H9 (cell line): Measurements from ENCODE around the gene PDZD2. TPM values are rescaled to one million over a fixed set of nuclear protein-coding genes. Genes with fewer than 3 reads are reported as not detected.

Source experiments
- DNase-seq: peaks from one replicate; pipeline ENCODE4 v3.0.0-alpha.2; 2017
- H2AFZ ChIP-seq: one replicate; pipeline ENCODE4 v1.6.1; 2013; ENCODE audit warnings: mild to moderate bottlenecking, low read length, control low read depth, moderate library complexity
- H2AK5ac ChIP-seq: 2 replicates; pipeline ENCODE4 v1.6.1; 2013; ENCODE audit warnings: low read length, control low read depth, mixed read lengths; ENCODE audit not compliant: insufficient read length
- H2BK120ac ChIP-seq: one replicate; pipeline ENCODE4 v1.6.1; 2013; ENCODE audit warnings: low read depth, mild to moderate bottlenecking, low read length, control low read depth, inconsistent platforms; ENCODE audit not compliant: poor library complexity, severe bottlenecking
- H2BK12ac ChIP-seq: 2 replicates; pipeline ENCODE4 v1.6.1; 2013; ENCODE audit warnings: low read length, control low read depth, mixed read lengths, low read depth; ENCODE audit not compliant: insufficient read length
- H2BK15ac ChIP-seq: 2 replicates; pipeline ENCODE4 v1.6.1; 2013; ENCODE audit warnings: low read depth, low read length, control low read depth
- H2BK20ac ChIP-seq: one replicate; pipeline ENCODE4 v1.6.1; 2013; ENCODE audit warnings: low read depth, mild to moderate bottlenecking, low read length, control low read depth, inconsistent platforms; ENCODE audit not compliant: poor library complexity, severe bottlenecking
- H2BK5ac ChIP-seq: 2 replicates; pipeline ENCODE4 v1.6.1; 2013; ENCODE audit warnings: low read length, control low read depth, mixed read lengths; ENCODE audit not compliant: insufficient read length
- H3K14ac ChIP-seq: 2 replicates; pipeline ENCODE4 v1.6.1; 2013; ENCODE audit warnings: low read length, control low read depth; ENCODE audit not compliant: insufficient read depth
- H3K18ac ChIP-seq: 2 replicates; pipeline ENCODE4 v1.6.1; 2013; ENCODE audit warnings: low read depth, mild to moderate bottlenecking, mixed read lengths, low read length, control low read depth; ENCODE audit not compliant: insufficient read length
- H3K23ac ChIP-seq: 2 replicates; pipeline ENCODE4 v1.6.1; 2013; ENCODE audit warnings: low read length, control low read depth, mixed read lengths, low read depth; ENCODE audit not compliant: insufficient read length
- H3K23me2 ChIP-seq: 2 replicates; pipeline ENCODE4 v1.6.1; 2013; ENCODE audit warnings: low read depth, mild to moderate bottlenecking, mixed read lengths, low read length, control low read depth; ENCODE audit not compliant: insufficient read length, poor library complexity, severe bottlenecking
- H3K27ac ChIP-seq: 2 replicates; pipeline ENCODE4 v1.5.1; 2013; ENCODE audit warnings: low read length, control low read depth, mixed read lengths, low read depth; ENCODE audit not compliant: insufficient read length
- H3K27me3 ChIP-seq: 2 replicates; pipeline ENCODE4 v1.6.1; 2013; ENCODE audit warnings: low read length, control low read depth, inconsistent platforms; ENCODE audit not compliant: insufficient read depth
- H3K4ac ChIP-seq: 2 replicates; pipeline ENCODE4 v1.6.1; 2013; ENCODE audit warnings: low read depth, mild to moderate bottlenecking, control low read depth, inconsistent platforms, low read length, moderate library complexity
- H3K4me1 ChIP-seq: 2 replicates; pipeline ENCODE4 v1.6.1; 2013; ENCODE audit warnings: low read length, control low read depth, inconsistent platforms; ENCODE audit not compliant: insufficient read depth
- H3K4me2 ChIP-seq: 2 replicates; pipeline ENCODE4 v1.6.1; 2013; ENCODE audit warnings: low read length, control low read depth, mixed read lengths; ENCODE audit not compliant: insufficient read length, insufficient read depth
- H3K56ac ChIP-seq: 2 replicates; pipeline ENCODE4 v1.6.1; 2013; ENCODE audit warnings: low read depth, mild to moderate bottlenecking, mixed read lengths, low read length, control low read depth; ENCODE audit not compliant: insufficient read length
- H3K79me1 ChIP-seq: 2 replicates; pipeline ENCODE4 v1.6.1; 2013; ENCODE audit warnings: low read depth, mild to moderate bottlenecking, moderate library complexity, low read length, control low read depth, inconsistent platforms; ENCODE audit not compliant: insufficient read depth, poor library complexity, severe bottlenecking
- H3K79me2 ChIP-seq: 2 replicates; pipeline ENCODE4 v1.6.1; 2013; ENCODE audit warnings: low read length, control low read depth, inconsistent platforms; ENCODE audit not compliant: insufficient read depth
- H3K9ac ChIP-seq: 2 replicates; pipeline ENCODE4 v1.6.1; 2013; ENCODE audit warnings: low read length, control low read depth, mixed read lengths; ENCODE audit not compliant: insufficient read length; ENCODE audit errors: extremely low read depth
- H3K9me3 ChIP-seq: one replicate; pipeline ENCODE4 v1.6.1; 2013; ENCODE audit warnings: low read depth, low read length, inconsistent platforms; ENCODE audit not compliant: control insufficient read depth
- H3T11ph ChIP-seq: one replicate; pipeline ENCODE4 v1.6.1; 2013; ENCODE audit warnings: mild to moderate bottlenecking, low read length, control low read depth, inconsistent platforms
- H4K20me1 ChIP-seq: one replicate; pipeline ENCODE4 v1.6.1; 2013; ENCODE audit not compliant: control insufficient read depth, insufficient read length, insufficient read depth
- H4K5ac ChIP-seq: 2 replicates; pipeline ENCODE4 v1.6.1; 2013; ENCODE audit warnings: low read depth, mild to moderate bottlenecking, mixed read lengths, low read length, control low read depth; ENCODE audit not compliant: insufficient read length
- H4K8ac ChIP-seq: replicated peaks from 2 replicates; pipeline ENCODE4 v1.6.1; 2013; ENCODE audit warnings: low read length, control low read depth, mixed read lengths, low read depth; ENCODE audit not compliant: insufficient read length
- H4K91ac ChIP-seq: 2 replicates; pipeline ENCODE4 v1.6.1; 2013; ENCODE audit warnings: low read depth, mild to moderate bottlenecking, moderate library complexity, mixed read lengths, low read length, control low read depth; ENCODE audit not compliant: insufficient read length
- H3K27ac Mint-ChIP-seq, 3 experiments: 2 replicates in 2 of 3; 3 replicates in 1 of 3; pipeline ENCODE4 v1.8.0; 2020 to 2021; ENCODE audit warnings: mixed read lengths in 3 of 3, mild to moderate bottlenecking in 1 of 3, moderate library complexity in 1 of 3
- H3K27me3 Mint-ChIP-seq: 2 replicates; pipeline ENCODE4 v1.8.0; 2021; ENCODE audit warnings: low read depth, mild to moderate bottlenecking, moderate library complexity, mixed read lengths
- H3K36me3 Mint-ChIP-seq, 3 experiments: 2 replicates in 2 of 3; 3 replicates in 1 of 3; pipeline ENCODE4 v1.8.0; 2020 to 2021; ENCODE audit warnings: low read depth in 3 of 3, mixed read lengths in 3 of 3; ENCODE audit not compliant: insufficient read depth in 1 of 3
- H3K4me1 Mint-ChIP-seq, 2 experiments: 2 replicates each; pipeline ENCODE4 v1.8.0; 2020; ENCODE audit warnings: mixed read lengths in 2 of 2
- H3K4me3 Mint-ChIP-seq, 2 experiments: 2 replicates in 1 of 2; 3 replicates in 1 of 2; pipeline ENCODE4 v1.8.0; 2020 to 2021; ENCODE audit warnings: mild to moderate bottlenecking in 2 of 2, mixed read lengths in 2 of 2, moderate library complexity in 1 of 2
- H3K9me3 Mint-ChIP-seq, 2 experiments: 2 replicates in 1 of 2; 3 replicates in 1 of 2; pipeline ENCODE4 v1.8.0; 2020; ENCODE audit warnings: mild to moderate bottlenecking in 2 of 2, mixed read lengths in 2 of 2, moderate library complexity in 1 of 2
- CTCF ChIP-seq: fragments of 200-600 bp; sonication (generic); conservative IDR thresholded peaks from 3 replicates; pipeline ENCODE4 v1.8.0; 2021; ENCODE audit warnings: antibody characterized with exemption, mild to moderate bottlenecking
- WGBS: extraction: QIAGEN DNeasy Blood & Tissue Kit; methylation state at CpG from one replicate; pipeline ENCODE4 v1.1.7; 2013; ENCODE audit warnings: missing lambda C conversion rate, low lambda C conversion rate, mixed read lengths; ENCODE audit not compliant: insufficient read length; ENCODE audit errors: extremely low coverage; 5-methylcytosine and 5-hydroxymethylcytosine counted together
- total RNA-seq: library from RNA; stranded (reverse); gene quantifications from 2 replicates; pipeline ENCODE4 v1.2.1, GENCODE V29; 2021

The PDZD2 gene
- total RNA-seq, 1 experiment from 2014 or later, result 9.9 TPM

- Histone ChIP-seq H2AFZ (no peak overlapping the region), H4K5ac (no peak overlapping the region), H3K23ac (no peak overlapping the region), H3K79me2 (no peaks in the 10 kb centered on the region), H2BK5ac (no peak overlapping the region), H3K4me2 (no peak overlapping the region), H3K9me3 (no peaks in the 10 kb centered on the region), H3K4me1 (peaks cover 2% of the 10 kb centered on the region; the same call in 1 of the 2 replicates), H3K14ac (no peak overlapping the region), H3K79me1 (no peaks in the 10 kb centered on the region), H3T11ph (no peak overlapping the region), H3K56ac (no peak overlapping the region), H3K27ac (no peak overlapping the region), H4K20me1 (no peaks in the 10 kb centered on the region), H2BK12ac (no peak overlapping the region), H3K18ac (no peak overlapping the region), H4K8ac (no peak overlapping the region), H4K91ac (no peak overlapping the region), H3K4ac (no peak overlapping the region), H2BK20ac (no peak overlapping the region), H2BK15ac (no peak overlapping the region), H3K9ac (no peak overlapping the region), H2BK120ac (no peak overlapping the region), H2AK5ac (no peak overlapping the region), H3K27me3 (no peaks in the 10 kb centered on the region), H3K23me2 (no peaks in the 10 kb centered on the region)
- H3K9me3 Mint-ChIP-seq, result peaks cover 16 to 22% of the 10 kb centered on the region in 2 experiments; a peak in 4 of 5 replicates
- no peak overlapping the region for H3K27ac Mint-ChIP-seq
- H3K36me3 Mint-ChIP-seq, result peaks cover 3 to 12% (median 6%) of the 10 kb centered on the region in 3 experiments; a peak in 3 of 7 replicates
- peak; percentile 60 for DNase-seq
- no peak overlapping the region for H3K4me3 Mint-ChIP-seq
- no peaks in the 10 kb centered on the region for H3K27me3 Mint-ChIP-seq
- TF ChIP-seq CTCF, result peak; percentile 88
- H3K4me1 Mint-ChIP-seq, result peaks cover 6% of the 10 kb centered on the region in 2 experiments; a peak in 2 of 4 replicates
- no CpG with 5 or more reads among the region's 8 CpGs for WGBS
Measured at GRCh38 chr5:31825518-31826068, 186.7 kb downstream of the PDZD2 start.
